ENCODE measurements around the gene IGSF3.
A peak's percentile ranks its signal among the peaks of the same experiment; 100 is the strongest.

The IGSF3 gene

DNA sequence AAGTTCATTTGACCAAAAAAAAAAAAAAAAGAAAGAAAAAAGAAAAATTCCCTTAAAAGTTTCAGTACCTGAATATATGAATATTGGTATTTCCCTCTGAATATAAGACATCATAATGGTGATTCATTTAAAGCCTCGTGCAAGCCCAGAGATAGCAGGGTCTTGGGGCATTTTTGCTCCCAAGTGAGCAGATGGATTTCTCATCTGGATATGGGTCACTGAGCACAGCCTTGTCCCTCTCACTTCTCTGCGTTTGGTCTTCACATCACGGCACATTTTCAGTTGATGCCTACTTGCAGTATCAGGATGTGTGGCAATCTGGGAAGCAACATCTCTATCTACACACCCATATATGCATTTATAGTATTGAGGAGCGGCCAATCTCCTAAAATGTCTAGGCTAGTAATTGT is 109.4 kb downstream of the IGSF3 start:
- POLR2A ChIA-PET: interaction anchor here (0.6 to 4.0 kb wide), 2 partner anchors 10 to 13 kb away, joined by 9 to 18 read pairs; no protein-coding TSS in a partner anchor

DNA sequence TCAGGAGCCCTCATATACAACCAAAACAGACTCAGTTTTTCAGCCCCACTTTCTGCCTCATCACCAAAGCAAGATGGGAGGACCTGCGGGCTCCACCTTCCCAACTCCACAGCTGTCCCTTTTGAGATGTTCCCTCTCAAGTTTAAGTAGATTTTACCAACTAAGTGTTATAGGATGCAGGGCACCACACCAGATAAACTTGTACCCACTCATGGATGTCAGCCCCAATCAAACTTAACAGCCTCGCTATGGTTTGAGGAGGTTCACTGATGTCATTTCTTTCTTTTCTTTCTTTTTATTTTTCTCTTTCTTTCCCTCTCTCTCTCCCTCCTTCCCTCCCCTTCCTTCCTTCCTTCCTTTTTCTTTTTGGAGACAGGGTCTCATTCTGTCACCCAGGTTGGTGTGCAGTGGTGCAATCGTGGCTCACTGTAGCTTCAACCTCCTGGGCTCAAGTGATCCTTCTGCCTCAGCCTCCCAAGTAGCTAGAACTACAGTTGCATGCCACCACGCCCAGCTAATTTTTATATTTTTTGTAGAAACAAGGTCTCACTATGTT is 110.1 kb downstream of the IGSF3 start:
- ChIA-PET CTCF (interaction anchor here (0.7 to 4.4 kb wide), 11 partner anchors 12 to 571 kb away, joined by 3 to 29 read pairs (median 5); partner anchors contain the start of gene TTF2), POLR2A (interaction anchor here (1.0 to 4.0 kb wide), 4 partner anchors 11 to 17 kb away, joined by 3 to 18 read pairs (median 3); no protein-coding TSS in a partner anchor)
- TF ChIP-seq, protein P1, sequence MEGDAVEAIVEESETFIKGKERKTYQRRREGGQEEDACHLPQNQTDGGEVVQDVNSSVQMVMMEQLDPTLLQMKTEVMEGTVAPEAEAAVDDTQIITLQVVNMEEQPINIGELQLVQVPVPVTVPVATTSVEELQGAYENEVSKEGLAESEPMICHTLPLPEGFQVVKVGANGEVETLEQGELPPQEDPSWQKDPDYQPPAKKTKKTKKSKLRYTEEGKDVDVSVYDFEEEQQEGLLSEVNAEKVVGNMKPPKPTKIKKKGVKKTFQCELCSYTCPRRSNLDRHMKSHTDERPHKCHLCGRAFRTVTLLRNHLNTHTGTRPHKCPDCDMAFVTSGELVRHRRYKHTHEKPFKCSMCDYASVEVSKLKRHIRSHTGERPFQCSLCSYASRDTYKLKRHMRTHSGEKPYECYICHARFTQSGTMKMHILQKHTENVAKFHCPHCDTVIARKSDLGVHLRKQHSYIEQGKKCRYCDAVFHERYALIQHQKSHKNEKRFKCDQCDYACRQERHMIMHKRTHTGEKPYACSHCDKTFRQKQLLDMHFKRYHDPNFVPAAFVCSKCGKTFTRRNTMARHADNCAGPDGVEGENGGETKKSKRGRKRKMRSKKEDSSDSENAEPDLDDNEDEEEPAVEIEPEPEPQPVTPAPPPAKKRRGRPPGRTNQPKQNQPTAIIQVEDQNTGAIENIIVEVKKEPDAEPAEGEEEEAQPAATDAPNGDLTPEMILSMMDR (IDR thresholded peaks at IDR 0.05; ENCODE audit: control extremely low read depth, extremely low read depth, low read depth, missing control alignments): no peak
- DNase-seq (ENCODE audit: extremely low spot score): no peak

More for the DNA sequence above, 109.4 kb downstream of the IGSF3 start:
- TF ChIP-seq, protein P1 (IDR thresholded peaks at IDR 0.05; ENCODE audit: control extremely low read depth, extremely low read depth, low read depth, missing control alignments): no peak
- no peak for DNase-seq (ENCODE audit: extremely low spot score)
- CTCF ChIA-PET: interaction anchor here (1.1 to 4.4 kb wide), 8 partner anchors 13 to 570 kb away, joined by 3 to 29 read pairs (median 3); partner anchors contain the start of gene TTF2

DNA sequence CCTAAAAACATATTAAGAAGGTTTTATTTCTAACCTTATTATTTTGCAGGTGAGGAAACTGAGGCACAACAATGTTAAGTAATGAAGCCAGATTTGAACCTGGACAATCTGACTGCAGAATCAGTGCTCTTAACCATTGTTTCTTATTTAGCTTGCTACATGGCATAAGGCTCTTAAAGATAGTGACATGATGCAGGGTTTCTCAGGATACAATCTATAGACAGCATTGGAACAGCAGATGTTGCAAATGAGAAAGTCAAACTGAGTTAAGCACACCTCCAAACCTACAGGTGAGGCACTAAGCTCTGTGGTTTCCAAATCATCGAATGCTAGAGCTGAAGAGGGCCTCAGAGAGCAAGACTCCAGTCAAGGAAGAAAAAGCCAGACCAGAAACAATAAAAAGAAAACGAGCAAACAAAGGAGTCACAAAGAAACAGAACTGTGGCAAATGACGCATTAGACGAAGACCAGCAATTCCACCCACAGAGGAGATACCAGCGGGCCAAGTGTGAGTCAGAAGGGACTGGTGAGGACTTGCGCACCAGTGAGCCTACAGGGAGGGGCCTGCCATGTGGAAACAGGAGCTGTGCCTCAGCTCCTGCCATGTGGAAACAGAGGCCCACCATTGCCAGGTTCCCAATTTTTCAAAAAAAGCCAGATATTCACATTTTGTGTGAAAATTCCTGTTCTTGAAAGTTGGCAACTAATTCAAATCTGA is 111.1 kb downstream of the IGSF3 start:
- ChIA-PET POLR2A (interaction anchor here (0.7 to 4.0 kb wide), 6 partner anchors 12 to 205 kb away, joined by 3 to 18 read pairs (median 3); partner anchors contain the start of gene CD58), CTCF (interaction anchor here (0.8 to 4.4 kb wide), 8 partner anchors 9 to 57 kb away, joined by 4 to 29 read pairs (median 6); no protein-coding TSS in a partner anchor)
- no peak for DNase-seq (ENCODE audit: extremely low spot score)
- TF ChIP-seq, protein P1 (IDR thresholded peaks at IDR 0.05; ENCODE audit: control extremely low read depth, extremely low read depth, low read depth, missing control alignments): peak; percentile 23

DNA sequence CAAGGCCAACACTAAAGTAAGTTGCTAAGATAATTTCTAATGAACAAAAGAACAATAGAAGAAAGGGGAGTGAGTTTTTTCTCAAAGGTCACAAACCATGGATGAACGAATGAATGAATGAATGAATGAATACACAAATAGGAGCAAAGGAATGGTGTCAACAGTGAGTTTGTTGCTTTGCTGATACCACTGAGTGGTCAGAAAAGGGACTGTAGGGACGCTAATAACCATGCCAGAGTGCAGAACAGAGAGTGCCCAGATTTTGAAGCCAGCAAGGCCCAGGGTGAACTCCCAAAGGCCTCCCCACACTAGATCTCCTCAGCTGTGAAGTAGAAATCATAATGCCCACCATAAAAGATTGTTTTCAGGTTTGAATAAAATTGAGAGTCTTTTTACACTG is 112.6 kb downstream of the IGSF3 start:
- DNase-seq (ENCODE audit: extremely low spot score): no peak
- ChIA-PET CTCF (no interaction called here), POLR2A (no interaction called here)
- TF ChIP-seq, protein P1 (IDR thresholded peaks at IDR 0.05; ENCODE audit: control extremely low read depth, extremely low read depth, low read depth, missing control alignments): no peak

DNA sequence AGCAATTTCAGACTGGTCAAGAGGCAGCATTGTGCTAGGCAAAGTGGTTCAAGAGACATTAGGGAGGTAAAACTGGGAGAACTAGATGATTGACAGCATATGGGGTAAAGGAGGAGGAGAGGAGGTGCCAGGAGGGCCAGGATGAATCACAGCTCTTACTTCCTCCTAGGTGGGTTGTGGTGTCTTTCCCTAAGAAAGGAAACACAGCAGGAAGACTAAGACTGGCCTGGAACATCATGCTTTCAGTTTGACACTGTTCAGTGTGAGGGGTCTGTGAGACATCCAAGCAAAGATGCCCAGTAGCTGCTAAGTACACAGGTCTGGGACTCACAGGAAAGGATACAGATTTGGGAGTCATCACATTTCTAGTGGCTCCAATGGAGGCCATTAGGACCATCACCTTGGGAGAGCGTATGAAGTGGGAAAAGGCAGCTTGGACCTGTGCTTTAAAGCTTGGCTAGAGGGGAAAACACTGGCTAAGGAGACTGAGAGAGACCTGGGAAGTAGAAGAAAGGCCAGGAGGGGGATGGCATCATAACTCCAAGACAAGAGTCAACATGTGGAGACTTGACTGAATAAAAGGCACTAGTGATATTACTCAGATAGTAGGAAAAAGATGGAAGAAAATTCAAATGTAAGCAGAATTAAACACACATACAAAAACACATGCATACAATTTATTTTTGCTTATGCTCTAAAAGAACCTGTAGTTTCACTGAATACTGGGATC is 114.0 kb downstream of the IGSF3 start:
- ChIA-PET POLR2A (interaction anchor here (1.2 kb wide), 1 partner anchor 9 kb away, joined by 3 read pairs; no protein-coding TSS in a partner anchor), CTCF (interaction anchor here (0.9 to 1.3 kb wide), 2 partner anchors 12 to 16 kb away, joined by 3 to 5 read pairs; no protein-coding TSS in a partner anchor)
- DNase-seq (ENCODE audit: extremely low spot score): no peak
- TF ChIP-seq, protein P1 (IDR thresholded peaks at IDR 0.05; ENCODE audit: control extremely low read depth, extremely low read depth, low read depth, missing control alignments): no peak
